ENCODE measurements around the gene KMT2C.

DNA sequence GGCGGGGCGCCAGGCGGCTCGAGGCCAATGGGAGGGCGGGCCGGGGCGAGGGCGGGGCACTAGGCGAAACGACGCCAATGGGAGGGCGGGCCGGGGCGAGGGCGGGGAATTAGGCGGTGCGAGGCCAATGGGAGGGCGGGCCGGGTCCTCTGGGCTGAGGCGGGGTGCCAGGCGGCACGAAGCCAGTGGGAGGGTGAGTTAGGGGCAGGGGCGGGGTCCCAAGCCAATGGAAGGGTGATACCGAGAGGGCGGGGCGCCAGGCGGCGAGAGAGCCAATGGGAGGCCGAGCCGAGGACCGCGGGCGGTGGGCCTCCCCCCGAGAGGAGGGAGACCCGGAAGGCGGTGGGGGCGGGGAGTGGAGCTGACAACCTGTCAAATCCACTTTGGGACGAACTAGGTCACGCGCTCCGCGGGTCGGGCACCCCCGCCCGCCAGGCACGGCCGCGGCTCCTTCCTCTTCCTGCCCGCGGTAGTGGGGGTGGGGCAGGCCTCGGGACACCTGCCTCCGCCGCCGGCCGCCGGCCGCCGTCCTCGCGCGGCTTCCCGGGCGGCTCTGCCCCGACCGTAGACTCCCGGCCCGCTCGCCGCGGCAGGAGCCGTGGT is 28.0 kb upstream of the KMT2C start:
- peak in 1 of 2 donors; percentile 87 for TF ChIP-seq POLR2A (IDR thresholded peaks at IDR 0.05)
- TF ChIP-seq, protein P1, sequence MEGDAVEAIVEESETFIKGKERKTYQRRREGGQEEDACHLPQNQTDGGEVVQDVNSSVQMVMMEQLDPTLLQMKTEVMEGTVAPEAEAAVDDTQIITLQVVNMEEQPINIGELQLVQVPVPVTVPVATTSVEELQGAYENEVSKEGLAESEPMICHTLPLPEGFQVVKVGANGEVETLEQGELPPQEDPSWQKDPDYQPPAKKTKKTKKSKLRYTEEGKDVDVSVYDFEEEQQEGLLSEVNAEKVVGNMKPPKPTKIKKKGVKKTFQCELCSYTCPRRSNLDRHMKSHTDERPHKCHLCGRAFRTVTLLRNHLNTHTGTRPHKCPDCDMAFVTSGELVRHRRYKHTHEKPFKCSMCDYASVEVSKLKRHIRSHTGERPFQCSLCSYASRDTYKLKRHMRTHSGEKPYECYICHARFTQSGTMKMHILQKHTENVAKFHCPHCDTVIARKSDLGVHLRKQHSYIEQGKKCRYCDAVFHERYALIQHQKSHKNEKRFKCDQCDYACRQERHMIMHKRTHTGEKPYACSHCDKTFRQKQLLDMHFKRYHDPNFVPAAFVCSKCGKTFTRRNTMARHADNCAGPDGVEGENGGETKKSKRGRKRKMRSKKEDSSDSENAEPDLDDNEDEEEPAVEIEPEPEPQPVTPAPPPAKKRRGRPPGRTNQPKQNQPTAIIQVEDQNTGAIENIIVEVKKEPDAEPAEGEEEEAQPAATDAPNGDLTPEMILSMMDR (IDR thresholded peaks at IDR 0.05) = no peak
